ENCODE data around the gene TMEM18.

TMEM18 gene

DNA sequence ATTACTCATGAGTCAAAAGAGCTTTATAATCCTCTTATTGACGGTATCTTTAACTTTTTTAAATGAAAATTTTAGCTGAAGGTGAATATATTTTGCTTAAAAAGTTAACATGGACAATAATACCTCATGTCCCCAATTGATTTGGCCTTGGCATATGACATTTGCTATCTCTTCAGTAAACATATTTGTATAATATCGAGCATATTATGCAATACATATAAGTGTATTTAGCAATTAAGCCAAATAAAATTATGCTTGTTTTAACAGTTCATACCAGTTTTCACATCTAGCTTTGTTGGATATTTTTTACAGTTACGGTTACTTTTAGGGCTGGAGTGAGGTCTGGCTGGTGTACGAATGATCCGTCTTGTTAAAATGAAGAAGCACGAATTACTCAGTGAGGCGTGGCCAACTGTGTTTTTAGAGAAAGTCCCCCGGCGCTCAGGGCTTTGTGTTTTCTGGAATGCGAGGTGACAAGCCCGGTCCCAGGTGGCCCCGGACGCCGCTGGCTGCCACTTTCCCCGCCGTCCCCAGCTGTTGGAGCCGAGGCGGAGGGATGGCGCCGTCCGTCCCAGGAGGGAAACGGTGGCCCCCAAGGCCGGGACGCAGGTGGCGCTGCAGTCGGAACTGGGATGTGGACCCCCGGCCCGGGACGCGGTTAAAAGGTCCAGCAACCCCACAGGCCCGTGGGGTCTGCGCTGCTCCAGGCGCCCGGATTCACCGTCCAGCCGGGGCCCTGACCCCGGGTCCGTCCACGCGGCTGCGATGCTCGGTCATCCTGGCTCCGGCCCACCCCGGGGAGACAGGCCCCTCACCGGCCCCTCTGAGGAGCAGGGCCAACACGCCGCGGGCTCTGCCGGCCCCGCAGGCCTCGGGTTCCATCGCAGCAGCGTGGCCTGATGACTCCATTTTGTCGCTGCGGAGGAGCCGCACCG lies 41.3 kb downstream of the TMEM18 start:
- Histone ChIP-seq H3K9me3 (ENCODE audit: control insufficient read depth, insufficient read depth, low read length) (no peaks in the 10 kb centered on the region), H3K4me3 (ENCODE audit: low read depth, low read length) (no peak overlapping the region), H3K9ac (ENCODE audit: low read depth, low read length) (no peak overlapping the region), H3K36me3 (ENCODE audit: control insufficient read depth, insufficient read depth, low read length) (no peaks in the 10 kb centered on the region), H3K4me1 (ENCODE audit: control insufficient read depth, insufficient read depth, low read length) (no peaks in the 10 kb centered on the region), H3K27me3 (ENCODE audit: control insufficient read depth, insufficient read depth, low read length) (no peaks in the 10 kb centered on the region)

DNA sequence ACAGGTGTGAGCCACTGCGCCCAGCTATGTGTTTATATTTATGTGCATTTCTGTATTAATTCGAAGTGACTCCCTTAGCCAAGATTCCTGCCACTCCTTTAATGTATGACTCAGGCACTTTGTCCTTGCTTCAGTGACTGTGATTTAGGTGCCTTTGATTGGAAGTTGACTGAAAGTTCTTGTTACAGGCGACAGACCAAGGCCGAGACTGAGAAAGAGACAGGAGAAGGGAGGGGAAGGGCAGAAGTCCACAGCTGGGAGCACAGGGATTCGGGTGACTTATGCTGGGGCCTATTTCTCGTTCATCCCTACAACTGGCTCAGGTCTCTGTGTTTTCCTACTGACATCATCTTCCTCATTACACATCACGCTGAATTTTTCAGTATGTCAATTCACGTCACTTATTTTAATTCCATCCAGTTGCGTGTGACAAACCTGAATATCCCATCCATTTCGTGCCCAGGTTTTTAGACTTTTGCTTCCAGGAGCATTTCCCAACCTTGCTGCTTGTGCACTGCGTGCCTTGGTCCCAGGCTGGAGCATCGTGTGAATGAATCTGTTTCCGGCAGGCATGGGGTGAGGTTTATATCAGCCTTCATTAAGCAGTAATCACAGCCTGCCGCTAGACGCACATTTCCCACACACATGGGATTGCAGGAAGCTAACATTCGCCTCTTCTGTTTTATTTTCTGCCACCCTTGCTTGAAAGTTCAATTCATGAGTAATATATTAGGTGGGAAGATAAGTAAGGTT lies 42.4 kb downstream of the TMEM18 start:
- no peaks in the 10 kb centered on the region for H3K27me3 ChIP-seq (ENCODE audit: control insufficient read depth, insufficient read depth, low read length)

GRCh38 chr2:634041-634440 lies 43.2 kb downstream of the TMEM18 start:
- Histone ChIP-seq H3K36me3 (ENCODE audit: control insufficient read depth, insufficient read depth, low read length) (no peaks in the 10 kb centered on the region), H3K9ac (ENCODE audit: low read depth, low read length) (no peak overlapping the region)

More for the DNA sequence above, 42.4 kb downstream of the TMEM18 start:
- H3K9me3 ChIP-seq (ENCODE audit: control insufficient read depth, insufficient read depth, low read length): no peaks in the 10 kb centered on the region
- H3K4me3 ChIP-seq (ENCODE audit: low read depth, low read length): no peak overlapping the region
- H3K9ac ChIP-seq (ENCODE audit: low read depth, low read length): no peak overlapping the region
- H3K4me1 ChIP-seq (ENCODE audit: control insufficient read depth, insufficient read depth, low read length): no peaks in the 10 kb centered on the region
- no peaks in the 10 kb centered on the region for H3K36me3 ChIP-seq (ENCODE audit: control insufficient read depth, insufficient read depth, low read length)

DNA sequence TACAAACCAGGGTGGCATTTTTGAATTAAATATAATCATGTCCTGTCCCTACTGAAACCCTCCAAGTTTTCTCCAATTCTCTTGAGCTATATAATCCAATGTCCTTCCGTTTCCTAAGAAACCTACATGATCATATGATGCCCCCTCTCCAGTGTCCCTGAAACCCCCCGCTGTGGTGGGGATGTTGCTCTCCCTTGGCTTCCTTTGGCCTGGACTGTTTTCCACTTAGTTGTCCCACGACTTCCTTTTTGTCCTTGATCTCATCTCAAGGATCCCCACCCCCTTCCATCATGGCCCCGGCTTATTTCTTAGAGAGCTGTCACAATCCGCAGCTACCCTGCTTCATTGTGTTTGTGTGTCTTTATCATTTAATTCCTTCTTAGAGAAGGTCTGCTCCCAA lies 43.8 kb downstream of the TMEM18 start:
- Histone ChIP-seq H3K4me3 (ENCODE audit: low read depth, low read length) (no peak overlapping the region), H3K4me1 (ENCODE audit: control insufficient read depth, insufficient read depth, low read length) (no peaks in the 10 kb centered on the region)

More at GRCh38 chr2:634041-634440, 43.2 kb downstream of the TMEM18 start:
- no peaks in the 10 kb centered on the region for H3K9me3 ChIP-seq (ENCODE audit: control insufficient read depth, insufficient read depth, low read length)
- H3K4me3 ChIP-seq (ENCODE audit: low read depth, low read length): no peak overlapping the region
- H3K27me3 ChIP-seq (ENCODE audit: control insufficient read depth, insufficient read depth, low read length): no peaks in the 10 kb centered on the region
- no peaks in the 10 kb centered on the region for H3K4me1 ChIP-seq (ENCODE audit: control insufficient read depth, insufficient read depth, low read length)

DNA sequence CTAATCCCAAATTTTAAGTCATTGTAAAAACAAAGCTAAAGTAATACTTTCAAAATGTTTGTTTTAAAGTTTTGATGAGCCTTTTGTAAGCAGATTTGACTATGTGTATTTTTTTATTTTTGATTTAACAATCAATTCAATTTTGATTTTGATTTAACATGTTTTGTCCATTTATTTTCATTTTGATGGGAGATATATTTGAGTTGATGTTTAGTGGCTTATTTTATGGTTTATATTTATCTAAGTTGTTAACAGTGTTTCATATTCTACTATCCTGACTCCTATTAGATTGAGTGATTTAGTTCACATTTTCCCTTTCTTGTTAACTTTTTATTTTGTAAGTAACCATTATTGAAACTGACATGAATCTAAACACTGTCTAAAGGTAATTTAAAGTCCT lies 44.7 kb downstream of the TMEM18 start:
- H3K4me3 ChIP-seq (ENCODE audit: low read depth, low read length): no peak overlapping the region
- H3K9me3 ChIP-seq (ENCODE audit: control insufficient read depth, insufficient read depth, low read length): no peaks in the 10 kb centered on the region
- no peaks in the 10 kb centered on the region for H3K36me3 ChIP-seq (ENCODE audit: control insufficient read depth, insufficient read depth, low read length)
- H3K9ac ChIP-seq (ENCODE audit: low read depth, low read length): no peak overlapping the region
- no peaks in the 10 kb centered on the region for H3K27me3 ChIP-seq (ENCODE audit: control insufficient read depth, insufficient read depth, low read length)
- no peaks in the 10 kb centered on the region for H3K4me1 ChIP-seq (ENCODE audit: control insufficient read depth, insufficient read depth, low read length)

More for the DNA sequence above, 43.8 kb downstream of the TMEM18 start:
- no peaks in the 10 kb centered on the region for H3K36me3 ChIP-seq (ENCODE audit: control insufficient read depth, insufficient read depth, low read length)
- no peaks in the 10 kb centered on the region for H3K27me3 ChIP-seq (ENCODE audit: control insufficient read depth, insufficient read depth, low read length)
- no peak overlapping the region for H3K9ac ChIP-seq (ENCODE audit: low read depth, low read length)
- H3K9me3 ChIP-seq (ENCODE audit: control insufficient read depth, insufficient read depth, low read length): no peaks in the 10 kb centered on the region

DNA sequence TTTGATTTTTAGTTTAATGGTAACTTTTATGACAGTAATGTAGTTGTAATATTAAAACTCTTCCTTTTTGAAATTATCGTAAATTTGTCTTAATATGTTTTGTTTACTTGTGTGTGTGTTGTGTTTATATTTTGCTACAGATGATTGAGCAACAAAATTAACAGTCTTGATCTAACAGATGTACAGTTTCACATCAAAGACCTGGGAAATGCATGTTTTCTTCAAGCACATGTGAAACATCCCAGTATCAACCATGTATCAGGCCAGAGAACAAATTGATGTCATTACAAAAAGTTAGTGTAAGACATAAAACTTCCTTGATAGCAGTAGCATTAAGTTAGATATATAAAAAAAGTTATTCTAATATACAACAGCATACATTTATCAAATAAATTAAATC lies 45.5 kb downstream of the TMEM18 start:
- Histone ChIP-seq H3K4me1 (ENCODE audit: control insufficient read depth, insufficient read depth, low read length) (no peaks in the 10 kb centered on the region), H3K4me3 (ENCODE audit: low read depth, low read length) (no peak overlapping the region), H3K27me3 (ENCODE audit: control insufficient read depth, insufficient read depth, low read length) (no peaks in the 10 kb centered on the region), H3K36me3 (ENCODE audit: control insufficient read depth, insufficient read depth, low read length) (no peaks in the 10 kb centered on the region), H3K9ac (ENCODE audit: low read depth, low read length) (no peak overlapping the region), H3K9me3 (ENCODE audit: control insufficient read depth, insufficient read depth, low read length) (no peaks in the 10 kb centered on the region)

- Histone ChIP-seq H3K27me3 (ENCODE audit: control insufficient read depth, insufficient read depth, low read length) (no peaks in the 10 kb centered on the region), H3K4me3 (ENCODE audit: low read depth, low read length) (no peak overlapping the region), H3K9me3 (ENCODE audit: control insufficient read depth, insufficient read depth, low read length) (no peaks in the 10 kb centered on the region), H3K36me3 (ENCODE audit: control insufficient read depth, insufficient read depth, low read length) (no peaks in the 10 kb centered on the region), H3K9ac (ENCODE audit: low read depth, low read length) (no peak overlapping the region), H3K4me1 (ENCODE audit: control insufficient read depth, insufficient read depth, low read length) (no peaks in the 10 kb centered on the region)
Observed at GRCh38 chr2:630451-631320, 46.5 kb downstream of the TMEM18 start.

- Histone ChIP-seq H3K9ac (ENCODE audit: low read depth, low read length) (no peak overlapping the region), H3K36me3 (ENCODE audit: control insufficient read depth, insufficient read depth, low read length) (no peaks in the 10 kb centered on the region), H3K4me1 (ENCODE audit: control insufficient read depth, insufficient read depth, low read length) (no peaks in the 10 kb centered on the region), H3K4me3 (ENCODE audit: low read depth, low read length) (no peak overlapping the region), H3K27me3 (ENCODE audit: control insufficient read depth, insufficient read depth, low read length) (no peaks in the 10 kb centered on the region), H3K9me3 (ENCODE audit: control insufficient read depth, insufficient read depth, low read length) (no peaks in the 10 kb centered on the region)
Observed at GRCh38 chr2:629961-630360, 47.2 kb downstream of the TMEM18 start.

DNA sequence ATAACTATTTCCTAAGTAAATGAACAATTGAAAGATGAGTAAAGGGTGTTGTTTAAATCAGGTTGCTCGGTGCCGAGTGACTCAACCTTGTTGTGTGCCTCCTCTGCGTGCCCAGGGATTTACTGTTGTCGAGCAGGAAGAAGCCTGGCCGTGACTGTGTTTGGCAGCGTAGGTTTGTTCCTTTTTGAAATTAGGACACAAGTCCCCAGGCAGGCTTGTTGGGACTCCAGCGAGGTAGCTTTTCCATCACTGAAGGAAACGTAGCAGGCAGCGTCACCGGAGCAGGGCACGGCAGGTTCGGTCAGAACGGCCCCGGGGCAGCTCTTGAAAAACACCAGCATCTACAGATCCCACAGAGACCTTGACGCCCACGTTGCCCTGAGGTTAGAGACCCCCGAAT lies 48.6 kb downstream of the TMEM18 start:
- Histone ChIP-seq H3K27me3 (ENCODE audit: control insufficient read depth, insufficient read depth, low read length) (no peaks in the 10 kb centered on the region), H3K9me3 (ENCODE audit: control insufficient read depth, insufficient read depth, low read length) (no peaks in the 10 kb centered on the region), H3K36me3 (ENCODE audit: control insufficient read depth, insufficient read depth, low read length) (no peaks in the 10 kb centered on the region), H3K4me3 (ENCODE audit: low read depth, low read length) (no peak overlapping the region), H3K4me1 (ENCODE audit: control insufficient read depth, insufficient read depth, low read length) (no peaks in the 10 kb centered on the region), H3K9ac (ENCODE audit: low read depth, low read length) (no peak overlapping the region)

- Histone ChIP-seq H3K4me3 (ENCODE audit: low read depth, low read length) (no peak overlapping the region), H3K27me3 (ENCODE audit: control insufficient read depth, insufficient read depth, low read length) (no peaks in the 10 kb centered on the region), H3K9me3 (ENCODE audit: control insufficient read depth, insufficient read depth, low read length) (no peaks in the 10 kb centered on the region), H3K4me1 (ENCODE audit: control insufficient read depth, insufficient read depth, low read length) (no peaks in the 10 kb centered on the region), H3K36me3 (ENCODE audit: control insufficient read depth, insufficient read depth, low read length) (no peaks in the 10 kb centered on the region), H3K9ac (ENCODE audit: low read depth, low read length) (no peak overlapping the region)
Observed at GRCh38 chr2:627926-628560, 49.2 kb downstream of the TMEM18 start.

DNA sequence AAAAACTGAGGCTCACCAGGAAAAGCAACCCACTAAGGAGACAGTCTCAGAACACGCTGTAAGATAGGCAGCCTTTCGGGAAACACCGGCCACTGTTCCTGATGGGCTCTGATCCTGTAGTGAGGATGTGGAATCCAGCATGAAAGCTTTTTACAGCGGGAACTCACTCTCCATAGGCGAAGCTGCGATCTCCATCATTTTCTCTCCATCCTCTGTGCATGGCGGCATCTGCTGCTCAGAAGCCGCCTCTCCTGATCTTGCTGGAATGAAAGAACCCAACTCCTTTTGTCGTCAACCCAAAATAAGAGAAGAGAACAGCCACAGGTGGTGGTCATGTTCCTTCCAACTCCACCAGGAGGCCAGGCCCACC lies 49.9 kb downstream of the TMEM18 start:
- H3K9me3 ChIP-seq (ENCODE audit: control insufficient read depth, insufficient read depth, low read length): no peaks in the 10 kb centered on the region
- H3K9ac ChIP-seq (ENCODE audit: low read depth, low read length): no peak overlapping the region
- no peaks in the 10 kb centered on the region for H3K4me1 ChIP-seq (ENCODE audit: control insufficient read depth, insufficient read depth, low read length)
- H3K36me3 ChIP-seq (ENCODE audit: control insufficient read depth, insufficient read depth, low read length): no peaks in the 10 kb centered on the region
- H3K27me3 ChIP-seq (ENCODE audit: control insufficient read depth, insufficient read depth, low read length): no peaks in the 10 kb centered on the region
- H3K4me3 ChIP-seq (ENCODE audit: low read depth, low read length): no peak overlapping the region

All from iPS-15b (cell line).